Measurements from ENCODE around the gene MAP2K7.

MAP2K7 gene

GRCh38 chr19:7867092-7867844 is 36.4 kb upstream of the MAP2K7 start:
- DNase-seq, result no peak

GRCh38 chr19:7868326-7868670 is 35.4 kb upstream of the MAP2K7 start:
- DNase-seq, result no peak

GRCh38 chr19:7868671-7869452 is 34.8 kb upstream of the MAP2K7 start:
- no peak for DNase-seq

- DNase-seq, result no peak
Observed at GRCh38 chr19:7869453-7869909, 34.2 kb upstream of the MAP2K7 start.

GRCh38 chr19:7869910-7870511 is 33.7 kb upstream of the MAP2K7 start:
- DNase-seq, result no peak

- peak; percentile 15 to 35 for DNase-seq
Observed at GRCh38 chr19:7870571-7871436, 32.9 kb upstream of the MAP2K7 start.

GRCh38 chr19:7871437-7872305 is 32.0 kb upstream of the MAP2K7 start:
- DNase-seq, result peak in 1 of 2 experiments; percentile 46

GRCh38 chr19:7872306-7873204 is 31.1 kb upstream of the MAP2K7 start:
- no peak for DNase-seq

GRCh38 chr19:7873304-7874075 is 30.2 kb upstream of the MAP2K7 start:
- no peak for DNase-seq

- DNase-seq, result peak; percentile 73 to 83
Observed at GRCh38 chr19:7874076-7874896, 29.4 kb upstream of the MAP2K7 start, which contains the start of gene PRR36. Gene PRR36 (minus strand): TSS chr19:7874390. CDS start chr19:7873689, 701 bp downstream.

- DNase-seq, result no peak
Observed at GRCh38 chr19:7874897-7875273, 28.8 kb upstream of the MAP2K7 start.

GRCh38 chr19:7877249-7877836 is 26.3 kb upstream of the MAP2K7 start:
- DNase-seq, result no peak

GRCh38 chr19:7879111-7879807 is 24.4 kb upstream of the MAP2K7 start:
- no peak for DNase-seq

GRCh38 chr19:7879836-7880235 is 23.8 kb upstream of the MAP2K7 start:
- no peak for DNase-seq

- DNase-seq, result no peak
Observed at GRCh38 chr19:7881910-7882309, 21.8 kb upstream of the MAP2K7 start.

- no peak for DNase-seq
Observed at GRCh38 chr19:7883105-7883504, 20.6 kb upstream of the MAP2K7 start.

- DNase-seq, result no peak
Observed at GRCh38 chr19:7883796-7884570, 19.7 kb upstream of the MAP2K7 start.
